IPS DF 19.7 (cell line): ENCODE measurements around the gene RNF145.
"Not testable (repeated sequence)": the region's sequence is repeated elsewhere in the genome, so short reads cannot be mapped to it uniquely, and the experiment has no call there.

Experiments used
- DNase-seq: peaks from one replicate; pipeline ENCODE4 v3.0.0-alpha.2; 2013; ENCODE audit warnings: low read depth, low spot score

Gene RNF145, protein sequence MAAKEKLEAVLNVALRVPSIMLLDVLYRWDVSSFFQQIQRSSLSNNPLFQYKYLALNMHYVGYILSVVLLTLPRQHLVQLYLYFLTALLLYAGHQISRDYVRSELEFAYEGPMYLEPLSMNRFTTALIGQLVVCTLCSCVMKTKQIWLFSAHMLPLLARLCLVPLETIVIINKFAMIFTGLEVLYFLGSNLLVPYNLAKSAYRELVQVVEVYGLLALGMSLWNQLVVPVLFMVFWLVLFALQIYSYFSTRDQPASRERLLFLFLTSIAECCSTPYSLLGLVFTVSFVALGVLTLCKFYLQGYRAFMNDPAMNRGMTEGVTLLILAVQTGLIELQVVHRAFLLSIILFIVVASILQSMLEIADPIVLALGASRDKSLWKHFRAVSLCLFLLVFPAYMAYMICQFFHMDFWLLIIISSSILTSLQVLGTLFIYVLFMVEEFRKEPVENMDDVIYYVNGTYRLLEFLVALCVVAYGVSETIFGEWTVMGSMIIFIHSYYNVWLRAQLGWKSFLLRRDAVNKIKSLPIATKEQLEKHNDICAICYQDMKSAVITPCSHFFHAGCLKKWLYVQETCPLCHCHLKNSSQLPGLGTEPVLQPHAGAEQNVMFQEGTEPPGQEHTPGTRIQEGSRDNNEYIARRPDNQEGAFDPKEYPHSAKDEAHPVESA

GRCh38 chr5:159209438-159210209, at the start of gene RNF145:
Gene RNF145, minus strand, starts transcription at chr5:159209553. Its CDS starts 5,936 bp downstream, at chr5:159203617.
- DNase-seq: no peak

DNA sequence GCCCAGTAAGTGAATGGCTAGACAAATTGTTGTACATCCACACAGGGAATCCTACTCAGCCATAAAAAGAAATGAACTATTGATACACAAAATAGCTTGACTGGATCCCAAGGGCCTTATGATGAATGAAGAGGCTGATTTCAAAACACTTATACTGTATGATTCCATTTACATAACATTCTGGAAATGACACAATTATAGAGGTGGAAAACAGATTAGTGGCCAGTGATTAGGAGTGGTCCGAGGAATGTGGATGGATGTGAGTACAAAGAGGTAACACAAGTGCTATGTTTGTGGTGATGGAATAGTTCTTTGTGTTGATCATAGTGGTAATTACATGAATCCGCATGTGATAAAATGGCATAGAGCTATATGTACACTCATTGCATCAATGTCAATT, 49.0 kb upstream of the RNF145 start:
- DNase-seq: no peak

DNA sequence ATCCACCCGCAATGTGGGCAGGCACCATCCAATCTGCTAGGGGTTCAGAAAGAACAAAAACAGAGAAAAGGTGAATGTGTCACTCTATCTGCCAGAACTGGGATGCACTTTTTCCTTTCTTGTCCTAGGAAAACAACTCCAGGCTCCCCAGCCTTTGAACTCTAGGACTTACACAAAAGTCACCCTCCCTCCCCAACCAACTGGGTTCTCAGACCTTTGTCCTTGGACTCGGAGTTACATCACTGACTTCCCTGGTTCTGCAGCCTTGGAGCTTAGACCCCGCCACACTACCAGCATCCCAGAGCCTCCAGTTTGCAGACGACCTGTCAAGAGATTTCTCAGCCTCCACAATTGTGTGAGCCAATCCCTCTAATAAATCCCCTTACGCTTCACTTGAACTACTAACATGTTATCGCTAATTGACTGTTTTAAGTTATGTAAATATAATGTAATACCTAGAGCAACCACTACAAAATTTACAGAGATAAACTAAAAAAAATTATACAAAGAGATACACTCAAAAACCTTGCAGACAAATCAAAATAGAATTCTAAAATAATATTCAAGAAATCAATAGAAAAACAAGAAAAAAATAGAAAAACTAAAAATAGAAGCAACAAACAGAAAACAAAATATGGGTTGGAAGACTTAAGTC, 48.4 kb upstream of the RNF145 start:
- DNase-seq: no peak

- no peak for DNase-seq
Measured at GRCh38 chr5:159257007-159257406, 47.7 kb upstream of the RNF145 start.

DNA sequence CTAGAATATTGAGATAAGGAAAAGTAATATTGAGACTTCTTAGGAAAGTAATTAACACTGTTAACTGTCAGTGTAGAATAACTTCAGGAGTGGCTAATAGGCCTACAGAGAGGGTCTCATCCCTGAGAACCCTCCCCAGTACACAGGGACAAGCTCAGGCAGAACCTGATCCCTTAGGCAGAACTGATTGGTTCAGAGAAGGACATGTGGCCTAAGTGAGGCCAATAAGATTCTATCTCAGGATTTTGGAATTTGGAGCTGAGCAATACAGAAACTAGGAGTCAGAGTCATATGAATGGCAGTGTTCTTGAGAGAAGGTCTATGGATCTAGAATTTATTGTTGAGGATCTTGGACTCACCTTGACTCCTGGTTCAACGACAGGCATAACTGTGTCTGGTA, 42.8 kb upstream of the RNF145 start:
- no peak for DNase-seq

GRCh38 chr5:159249158-159249557, 39.8 kb upstream of the RNF145 start:
- no peak for DNase-seq

DNA sequence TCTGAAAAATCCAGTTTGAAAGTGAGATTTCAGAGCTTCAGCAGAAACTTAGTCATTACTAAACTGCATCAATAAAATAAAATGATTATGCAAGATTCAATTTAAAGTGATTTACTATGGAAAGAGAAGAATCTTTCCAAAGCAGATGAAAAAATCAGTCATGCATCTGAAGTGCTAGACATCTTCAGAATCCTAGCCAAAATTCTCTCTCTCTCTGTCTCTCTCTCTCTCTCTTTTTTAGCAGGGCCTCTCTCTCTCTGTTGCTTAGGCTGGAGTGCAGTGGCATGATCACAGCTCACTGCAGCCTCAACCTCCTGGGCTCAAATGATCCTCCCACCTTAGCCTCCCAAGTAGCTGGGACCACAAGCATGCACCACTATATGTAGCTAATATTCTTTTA, 35.5 kb upstream of the RNF145 start:
- DNase-seq: no peak

- no peak for DNase-seq
Measured at GRCh38 chr5:159244163-159244562, 34.8 kb upstream of the RNF145 start.

- DNase-seq: no peak
Measured at GRCh38 chr5:159243385-159243784, 34.0 kb upstream of the RNF145 start.

- no peak for DNase-seq
Measured at GRCh38 chr5:159242656-159243055, 33.3 kb upstream of the RNF145 start.

DNA sequence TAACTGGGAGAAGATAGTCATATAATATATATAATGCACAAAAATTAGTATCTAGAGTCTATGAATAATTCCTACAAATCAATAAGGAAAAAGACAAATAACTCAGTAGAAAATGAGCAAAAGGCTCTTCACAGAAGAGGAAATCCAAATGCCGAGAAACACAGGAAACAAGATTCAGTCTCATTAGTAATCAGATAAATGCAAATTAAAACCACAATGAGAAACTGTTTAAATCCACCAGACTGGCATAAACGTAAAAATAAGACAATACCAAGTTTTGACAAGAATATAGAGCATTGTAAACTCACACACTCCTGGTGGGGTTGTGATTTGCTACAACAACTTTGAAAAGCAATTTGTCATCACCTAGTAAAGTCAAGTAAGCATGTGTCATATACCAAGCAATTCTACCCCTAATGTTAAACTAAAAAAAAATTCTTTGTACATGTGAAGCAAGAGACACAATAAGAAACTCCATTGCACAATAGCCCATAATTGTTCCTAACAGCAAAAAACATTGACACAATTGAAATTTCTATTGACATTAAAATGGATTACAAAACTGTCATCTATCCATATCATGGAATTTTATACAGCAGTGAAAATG, 32.7 kb upstream of the RNF145 start:
- DNase-seq: no peak

DNA sequence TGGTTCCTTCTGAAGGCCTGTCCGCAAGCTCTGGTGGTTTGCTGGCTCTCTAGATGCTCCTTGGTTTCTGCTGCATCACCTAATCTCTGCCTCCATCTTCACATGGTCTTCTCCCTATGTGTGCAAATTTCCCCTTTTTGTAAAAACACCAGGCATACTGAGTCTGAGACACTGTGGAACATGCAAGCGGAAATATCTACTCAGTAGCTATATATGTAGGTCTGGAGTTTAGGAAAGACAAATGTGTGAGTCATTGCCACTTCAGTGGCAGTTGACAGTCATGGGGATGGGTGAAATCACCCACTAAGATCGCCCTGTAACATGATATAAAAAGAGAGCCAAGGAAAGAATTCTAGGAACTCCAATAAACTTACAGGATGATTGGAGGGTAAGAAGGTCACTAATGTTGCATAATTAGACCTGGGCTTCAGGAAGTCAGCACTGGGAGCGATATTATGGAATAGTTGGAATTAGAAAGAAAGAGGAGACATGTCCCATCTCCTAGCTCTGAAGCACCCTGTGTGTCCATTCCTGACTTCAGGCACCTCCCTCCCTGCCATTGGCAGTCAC, 31.0 kb upstream of the RNF145 start:
- DNase-seq: no peak

DNA sequence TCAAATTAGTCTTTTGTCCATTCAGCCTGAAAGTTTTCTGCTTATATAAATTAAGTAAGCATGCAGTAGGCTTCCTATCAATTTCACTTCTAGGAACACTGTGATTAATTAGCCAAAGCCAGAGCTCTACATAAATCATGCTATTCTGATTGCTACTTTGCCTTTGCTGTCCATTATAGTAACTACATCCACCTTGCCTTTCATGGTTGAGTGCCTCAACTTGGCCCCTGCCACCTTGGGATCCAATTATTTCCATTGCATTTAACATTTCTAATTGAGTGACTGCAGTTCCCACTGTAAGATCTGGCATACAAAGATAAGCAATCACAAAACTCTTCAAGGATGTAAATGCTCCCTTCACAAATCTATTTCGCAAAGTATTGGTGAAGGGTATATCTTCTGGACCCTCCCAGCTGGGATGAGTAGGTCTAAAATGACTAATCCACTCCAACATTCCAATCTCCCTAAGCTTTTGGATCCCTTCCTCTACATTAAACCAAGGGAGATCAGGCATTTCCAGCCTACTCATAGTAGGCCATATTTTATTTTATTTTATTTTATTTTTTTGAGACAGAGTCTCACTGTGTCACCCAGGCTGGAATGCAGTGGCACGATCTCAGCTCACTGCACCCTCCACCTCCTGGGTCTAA, 26.6 kb upstream of the RNF145 start:
- not testable (repeated sequence) for DNase-seq

DNA sequence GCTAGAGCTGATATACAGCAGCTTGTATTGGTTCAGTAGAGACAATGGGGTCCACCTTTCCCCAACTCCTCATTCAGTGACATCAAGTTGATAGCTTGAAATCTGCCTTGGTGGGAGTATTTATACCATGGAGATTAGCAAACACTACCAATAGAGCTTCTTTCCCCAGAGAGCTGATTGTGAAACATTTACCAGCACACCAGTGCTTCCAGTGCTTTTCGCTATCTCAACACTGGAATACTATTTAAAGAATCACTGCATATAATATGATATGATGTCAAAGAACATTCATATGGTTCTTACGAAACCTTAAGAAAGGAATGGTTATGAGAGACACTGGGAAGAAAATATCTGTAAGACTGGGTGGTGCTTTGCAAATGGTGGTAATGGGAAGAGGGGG, 21.8 kb upstream of the RNF145 start:
- no peak for DNase-seq

- DNase-seq: no peak
Measured at GRCh38 chr5:159230657-159231056, 21.3 kb upstream of the RNF145 start.

DNA sequence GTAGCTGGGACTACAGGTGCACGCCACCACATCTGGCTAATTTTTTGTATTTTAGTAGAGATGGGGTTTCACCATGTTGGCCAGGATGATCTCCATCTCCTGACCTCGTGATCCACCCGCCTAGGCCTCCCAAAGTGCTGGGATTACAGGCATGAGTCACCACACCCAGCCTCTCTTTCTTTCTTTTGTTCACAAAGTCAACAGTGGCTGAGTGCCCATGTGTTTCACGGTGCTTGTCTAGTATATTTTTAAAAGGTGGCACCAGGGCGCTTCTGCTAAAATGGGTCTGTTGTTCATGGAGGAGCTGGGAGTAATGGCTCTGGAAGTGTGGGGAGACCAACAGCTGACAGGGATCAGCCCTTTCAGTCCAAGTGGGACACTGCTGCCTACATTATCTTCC, 18.7 kb upstream of the RNF145 start:
- not testable (repeated sequence) for DNase-seq

DNA sequence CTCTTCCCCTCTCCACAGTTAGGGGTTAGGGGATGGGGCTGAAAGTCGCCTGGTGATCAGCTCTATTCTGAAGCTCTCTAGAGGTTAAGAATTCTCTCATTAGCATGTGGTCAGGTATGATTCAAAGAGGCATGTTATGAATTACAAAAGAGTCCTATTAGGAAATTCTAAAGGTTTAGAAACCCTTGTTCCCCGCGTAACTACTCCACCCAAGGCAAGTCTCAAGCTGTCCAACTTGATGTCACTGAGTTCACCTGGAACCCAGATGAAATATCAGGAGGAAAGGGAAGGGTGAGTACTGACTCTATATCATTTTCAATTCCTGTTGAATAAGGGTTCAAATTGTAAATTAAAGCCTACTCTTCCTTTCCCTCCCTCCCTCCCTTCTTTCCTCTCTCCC, 18.1 kb upstream of the RNF145 start:
- DNase-seq: no peak

- DNase-seq: no peak
Measured at GRCh38 chr5:159226451-159226850, 17.1 kb upstream of the RNF145 start.

- no peak for DNase-seq
Measured at GRCh38 chr5:159224471-159224870, 15.1 kb upstream of the RNF145 start.

- no peak for DNase-seq
Measured at GRCh38 chr5:159223469-159223868, 14.1 kb upstream of the RNF145 start.

DNA sequence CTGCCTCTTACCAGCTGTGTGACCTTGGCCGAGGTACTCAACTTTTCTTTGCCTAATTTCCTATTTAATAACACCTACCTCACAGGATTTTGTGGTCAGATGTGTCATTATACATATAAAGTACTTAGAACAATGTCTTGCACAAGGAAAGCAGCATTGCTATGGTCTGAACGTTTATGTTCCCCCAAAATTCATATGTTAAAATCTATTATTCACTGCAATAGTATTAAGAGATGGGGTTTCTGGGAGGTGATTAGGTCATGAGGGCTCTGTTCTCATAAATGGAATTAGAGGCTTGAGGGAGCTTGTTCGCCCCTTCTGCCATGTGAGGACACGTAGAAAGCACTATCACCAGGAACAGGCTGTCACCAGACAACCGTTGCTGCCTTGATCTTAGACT, 10.9 kb upstream of the RNF145 start:
- no peak for DNase-seq
